HepG2 (cell line): ENCODE results near the gene PDC. TPM values are rescaled to one million over a fixed set of nuclear protein-coding genes. Genes with fewer than 3 reads are reported as not detected.

Experiments used
- ATAC-seq: fragments of 200-7000 bp; cut with Tn5 transposase; 3 replicates; pipeline ENCODE4 v1.9.1; 2020; ENCODE audit warnings: mild to moderate bottlenecking, moderate library complexity
- BruUV-seq: library from RNA; stranded (reverse); fragments of 400-500 nt; replicated peaks from 2 replicates; lab custom pipeline; 2021; lab: Mats Ljungman, UMichigan
- CTCF ChIA-PET: fragments of 300-600 bp; formaldehyde crosslinking; extraction: SDS; loops from one replicate; lab custom pipeline; 2021; ENCODE audit warnings: low total read pairs, inconsistent platforms, low intra/inter-chr PET ratio; lab: Yijun Ruan, JAX
- POLR2A ChIA-PET: fragments of 350-600 bp; sonication (Branson Sonifier 250); formaldehyde crosslinking; loops from one replicate; lab custom pipeline; 2020; ENCODE audit warnings: antibody characterized with exemption, inconsistent platforms; lab: Yijun Ruan, JAX
- DNase-seq: peaks from one replicate; pipeline ENCODE4 v3.0.0-alpha.2; 2015; ENCODE audit warnings: low spot score
- FAIRE-seq: peaks from 3 replicates; lab custom pipeline; 2011; peaks lifted over from hg19 to GRCh38; lab: Jason Lieb, UNC
- H2AFZ ChIP-seq: one replicate; pipeline ENCODE4 v1.6.1; 2011; ENCODE audit warnings: low read length, inconsistent platforms
- H3K27ac ChIP-seq: fragments of 300-600 bp; 3 replicates; pipeline ENCODE4 v1.8.0; 2011; ENCODE audit warnings: mixed run types, mild to moderate bottlenecking, mixed read lengths, low read length, inconsistent platforms; ENCODE audit not compliant: insufficient read depth; ENCODE audit errors: extremely low read length
- H3K27me3 ChIP-seq, 2 experiments: fragments of 200-600 bp in 1 of 2; 2 replicates in 1 of 2; 3 replicates in 1 of 2; pipeline versions ENCODE4 v1.6.0 to v1.8.0; 2011; ENCODE audit warnings: low read length in 2 of 2, mild to moderate bottlenecking in 2 of 2, moderate library complexity in 2 of 2, inconsistent platforms in 1 of 2; ENCODE audit not compliant: insufficient read depth in 2 of 2, control insufficient read depth in 1 of 2
- H3K36me3 ChIP-seq, 2 experiments: fragments of 200-600 bp in 1 of 2; replicated peaks in 1 of 2; 2 replicates in 1 of 2; 3 replicates in 1 of 2; pipeline versions ENCODE4 v1.5.1 to v1.8.0; 2011; ENCODE audit warnings: low read length in 2 of 2, inconsistent platforms in 1 of 2; ENCODE audit not compliant: insufficient read depth in 2 of 2, control insufficient read depth in 1 of 2
- H3K4me1 ChIP-seq: 2 replicates; pipeline ENCODE4 v1.5.1; 2012; ENCODE audit warnings: low read length, inconsistent platforms; ENCODE audit not compliant: insufficient read depth
- H3K4me2 ChIP-seq: 2 replicates; pipeline ENCODE4 v1.6.0; 2011; ENCODE audit warnings: low read depth, low read length, inconsistent platforms
- H3K4me3 ChIP-seq, 3 experiments: fragments of 200-600 bp in 1 of 3; sonication (generic), shearing (Covaris generic) in 1 of 3; replicated peaks in 1 of 3; 2 replicates each; pipeline ENCODE4 v1.5.1; 2011 to 2016; ENCODE audit warnings: low read length in 3 of 3, inconsistent platforms in 2 of 3, low read depth in 2 of 3, mild to moderate bottlenecking in 2 of 3, control low read depth in 1 of 3, mixed read lengths in 1 of 3; ENCODE audit not compliant: insufficient read depth in 1 of 3
- H3K79me2 ChIP-seq: one replicate; pipeline ENCODE4 v1.6.1; 2011; ENCODE audit warnings: low read length, inconsistent platforms; ENCODE audit not compliant: insufficient read depth
- H3K9ac ChIP-seq: 2 replicates; pipeline ENCODE4 v1.6.0; 2011; ENCODE audit warnings: mild to moderate bottlenecking, low read depth, low read length, inconsistent platforms; ENCODE audit not compliant: insufficient read depth
- H3K9me3 ChIP-seq: 2 replicates; pipeline ENCODE4 v1.5.1; 2012; ENCODE audit warnings: mild to moderate bottlenecking, low read length
- H4K20me1 ChIP-seq: 2 replicates; pipeline ENCODE4 v1.6.0; 2011; ENCODE audit warnings: inconsistent platforms, mild to moderate bottlenecking, low read length, moderate library complexity; ENCODE audit not compliant: insufficient read depth
- ATF7 ChIP-seq, 2 experiments: fragments of 450-650 bp in 1 of 2; sonication (generic) in 1 of 2; formaldehyde crosslinking in 1 of 2; IDR thresholded peaks; 2 replicates each; pipeline versions ENCODE4 v1.4.0 to v1.6.1; 2016 to 2020; ENCODE audit warnings: antibody characterized with exemption in 1 of 2, mild to moderate bottlenecking in 1 of 2, missing genetic modification reagents in 1 of 2
- CCDC6 ChIP-seq: sonication (generic); formaldehyde crosslinking; IDR thresholded peaks from 2 replicates; pipeline ENCODE4 v1.8.1; 2022; ENCODE audit warnings: mild to moderate bottlenecking, missing genetic modification reagents, moderate library complexity
- CREBL2 ChIP-seq: sonication (generic); formaldehyde crosslinking; IDR thresholded peaks from 2 replicates; pipeline ENCODE4 v1.8.1; 2023; ENCODE audit warnings: missing genetic modification reagents, mild to moderate bottlenecking, borderline replicate concordance
- ZBTB8A ChIP-seq: sonication (generic); formaldehyde crosslinking; IDR thresholded peaks from 2 replicates; pipeline ENCODE4 v1.4.0; 2020; ENCODE audit warnings: mild to moderate bottlenecking, low read depth, missing genetic modification reagents, borderline replicate concordance
- ZNF232 ChIP-seq: sonication (generic); formaldehyde crosslinking; IDR thresholded peaks from 2 replicates; pipeline ENCODE4 v1.4.0; 2020; ENCODE audit warnings: missing genetic modification reagents, borderline replicate concordance
- WGBS: methylation state at CpG from one replicate; pipeline ENCODE4 v1.1.6; 2017; ENCODE audit warnings: low lambda C conversion rate; 5-methylcytosine and 5-hydroxymethylcytosine counted together
- in situ Hi-C: cut with HindIII; loops from 2 replicates; pipeline ENCODE4 v1.10.0; 2017; ENCODE audit warnings: low pct_unique_long_range_greater_than_20kb; ENCODE audit not compliant: extremely low pct_ligation_motif_present
- intact Hi-C: fragments of 100-400 bp; cut with micrococcal nuclease; formaldehyde crosslinking; loops from one replicate; pipeline ENCODE4 v1.10.0; 2022; ENCODE audit not compliant: unreplicated experiment
- polyA plus RNA-seq, 8 experiments: library from polyadenylated mRNA; depleted of rRNA in 3 of 8; stranded (reverse) in 7 of 8; unstranded in 1 of 8; fragments of >200 nt; fragmentation: Illumina TruSeq in 4 of 8; extraction: Trizol in 4 of 8; gene quantifications; 2 replicates each; pipeline versions ENCODE4 v1.2.1 to v1.2.3, GENCODE V29; 2011 to 2016; ENCODE audit warnings: low read depth in 4 of 8, missing spikeins in 1 of 8, mixed read lengths in 1 of 8; ENCODE audit not compliant: insufficient read depth in 1 of 8
- total RNA-seq, 5 experiments: library from RNA; depleted of rRNA; stranded (reverse); fragments of >200 nt; fragmentation: Illumina TruSeq; extraction: Trizol; gene quantifications; 2 replicates each; pipeline ENCODE4 v1.2.3, GENCODE V29; 2016; ENCODE audit warnings: low read depth in 1 of 5
- TF ChIP-seq, protein P1 (sequence below): sonication (generic); formaldehyde crosslinking; IDR thresholded peaks from 2 replicates; pipeline ENCODE4 v1.4.0; 2020; ENCODE audit warnings: missing genetic modification reagents, mild to moderate bottlenecking, borderline replicate concordance

Gene PDC
- total and polyA plus RNA-seq, 2 of the 13 experiments (the other 11 are each of a cell fraction or from before 2014, with no cell fraction given) = not detected

DNA sequence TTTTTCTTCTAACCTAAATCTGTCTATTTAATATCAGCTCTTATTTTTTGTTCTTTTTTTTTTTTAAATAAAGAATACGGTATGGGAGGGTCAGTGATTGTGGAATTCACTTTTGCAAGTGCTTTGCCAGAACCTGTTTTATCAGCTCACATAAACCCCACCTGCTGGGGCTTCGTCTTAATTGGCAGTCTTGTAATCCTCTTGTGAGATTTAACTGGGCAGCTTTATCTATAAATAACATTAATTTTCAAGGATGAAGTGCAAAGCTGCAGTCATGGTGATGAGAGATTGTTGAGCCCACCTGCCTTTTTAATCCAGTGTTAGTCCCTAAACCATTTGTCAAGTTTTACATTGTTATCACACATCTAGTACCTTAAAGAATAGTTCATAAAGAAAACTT, 18.2 kb upstream of the PDC start:
- BruUV-seq = no TSS peak
- no peak overlapping the region for H3K9ac ChIP-seq
- H4K20me1 ChIP-seq = no peaks in the 10 kb centered on the region
- H2AFZ ChIP-seq = no peak overlapping the region
- WGBS = 0% methylated on average over 2 of the region's 2 CpGs
- ATAC-seq (no peak), FAIRE-seq (no peak), DNase-seq (no peak)
- in situ Hi-C loops (no loop called here), intact Hi-C loops (no loop called here)
- no peak overlapping the region for H3K4me2 ChIP-seq
- CTCF ChIA-PET = no interaction called here
- no peaks in the 10 kb centered on the region for H3K36me3 ChIP-seq
- no peaks in the 10 kb centered on the region for H3K27me3 ChIP-seq
- H3K9me3 ChIP-seq = no peaks in the 10 kb centered on the region
- POLR2A ChIA-PET = no interaction called here
- H3K4me1 ChIP-seq = no peaks in the 10 kb centered on the region
- H3K4me3 ChIP-seq = no peak overlapping the region
- TF ChIP-seq ZBTB8A (CRISPR knock-in tag) (no peak), CCDC6 (CRISPR knock-in tag) (no peak), CREBL2 (no peak)
- TF ChIP-seq, protein P1, sequence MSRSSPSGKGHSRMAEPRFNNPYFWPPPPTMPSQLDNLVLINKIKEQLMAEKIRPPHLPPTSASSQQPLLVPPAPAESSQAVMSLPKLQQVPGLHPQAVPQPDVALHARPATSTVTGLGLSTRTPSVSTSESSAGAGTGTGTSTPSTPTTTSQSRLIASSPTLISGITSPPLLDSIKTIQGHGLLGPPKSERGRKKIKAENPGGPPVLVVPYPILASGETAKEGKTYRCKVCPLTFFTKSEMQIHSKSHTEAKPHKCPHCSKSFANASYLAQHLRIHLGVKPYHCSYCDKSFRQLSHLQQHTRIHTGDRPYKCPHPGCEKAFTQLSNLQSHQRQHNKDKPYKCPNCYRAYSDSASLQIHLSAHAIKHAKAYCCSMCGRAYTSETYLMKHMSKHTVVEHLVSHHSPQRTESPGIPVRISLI (CRISPR knock-in tag) = no peak
- no peak overlapping the region for H3K27ac ChIP-seq
- no peaks in the 10 kb centered on the region for H3K79me2 ChIP-seq

DNA sequence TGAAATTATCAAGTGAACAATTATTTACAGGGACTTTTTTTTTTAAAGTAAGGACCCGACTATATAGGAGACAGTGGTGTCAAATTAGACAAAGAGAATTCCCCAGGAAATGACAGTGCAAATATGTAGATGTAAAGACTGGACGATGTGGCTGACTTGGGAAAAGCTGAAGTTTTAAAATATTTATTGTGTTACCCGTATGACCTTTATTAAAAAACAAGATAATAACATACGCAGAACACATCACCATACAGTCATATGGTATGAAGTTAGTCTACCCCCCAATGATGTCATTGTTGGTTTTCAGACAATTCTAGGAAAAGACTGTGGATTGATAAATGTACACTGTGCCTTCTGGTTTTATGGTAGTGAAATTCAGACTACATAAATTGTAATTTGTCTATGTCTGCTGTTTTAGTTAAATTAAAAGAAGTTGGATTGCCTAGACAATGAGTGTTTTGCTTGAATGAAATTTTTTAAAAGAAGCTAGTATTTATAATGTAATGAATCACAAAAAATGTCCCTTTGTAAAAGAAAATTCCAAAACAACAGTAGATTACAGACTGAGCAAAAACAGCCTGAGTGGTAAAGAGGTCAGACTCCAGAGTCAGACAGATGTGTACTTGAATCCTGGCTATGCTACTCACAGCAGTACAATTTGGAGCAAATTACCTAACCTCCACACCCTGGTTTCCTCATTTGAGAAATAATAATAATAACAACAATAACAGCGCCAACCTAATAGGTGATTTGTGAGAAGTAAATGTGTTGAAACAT, 15.5 kb upstream of the PDC start:
- ChIA-PET POLR2A (no interaction called here), CTCF (no interaction called here)
- DNase-seq (no peak), FAIRE-seq (no peak), ATAC-seq (no peak)
- TF ChIP-seq ATF7 (IDR thresholded peaks at IDR 0.05) (peak; percentile 33), ATF7 (CRISPR knock-in tag; IDR thresholded peaks at IDR 0.05) (no peak), ZNF232 (CRISPR knock-in tag) (no peak)
- H3K79me2 ChIP-seq = no peaks in the 10 kb centered on the region
- H4K20me1 ChIP-seq = no peaks in the 10 kb centered on the region
- H2AFZ ChIP-seq = no peak overlapping the region
- WGBS = 25% methylated on average over 5 of the region's 5 CpGs
- H3K27ac ChIP-seq = no peak overlapping the region
- H3K4me2 ChIP-seq = no peak overlapping the region
- intact Hi-C loops (no loop called here), in situ Hi-C loops (no loop called here)
- H3K9ac ChIP-seq = no peak overlapping the region
- no peaks in the 10 kb centered on the region for H3K36me3 ChIP-seq
- BruUV-seq = no TSS peak
- no peaks in the 10 kb centered on the region for H3K27me3 ChIP-seq
- no peak overlapping the region for H3K4me3 ChIP-seq
- no peaks in the 10 kb centered on the region for H3K4me1 ChIP-seq
- no peaks in the 10 kb centered on the region for H3K9me3 ChIP-seq
